HCT116 (cell line): ENCODE results near the gene PROM2. TPM values are rescaled to one million over a fixed set of nuclear protein-coding genes. Genes with fewer than 3 reads are reported as not detected.

Source experiments
- ATAC-seq: fragments of 200-7000 bp; cut with Tn5 transposase; 2 replicates; pipeline ENCODE4 v1.9.1; 2020; ENCODE audit warnings: mild to moderate bottlenecking, moderate library complexity
- BruUV-seq: library from RNA; stranded (reverse); fragments of 400-500 nt; replicated peaks from 2 replicates; lab custom pipeline; 2021; lab: Mats Ljungman, UMichigan
- CTCF ChIA-PET: fragments of 300-600 bp; sonication (Branson Sonifier 250); formaldehyde crosslinking; loops from one replicate; lab custom pipeline; 2021; ENCODE audit warnings: antibody characterized with exemption; lab: Charles Lee
- POLR2A ChIA-PET: fragments of 300-600, 350-600 bp; sonication (Branson Sonifier 250); formaldehyde crosslinking; loops from one replicate; lab custom pipeline; 2021; ENCODE audit warnings: antibody characterized with exemption; lab: Charles Lee
- RAD21 ChIA-PET, 2 experiments: fragments of 300-600 bp; sonication (Branson Sonifier 250); formaldehyde crosslinking; loops; one replicate each; lab custom pipeline; 2023; ENCODE audit warnings: low total read pairs in 2 of 2; ENCODE audit not compliant: uncharacterized antibody in 2 of 2, unreplicated experiment in 2 of 2, low non-redundant PET in 1 of 2; lab: Charles Lee
- DNase-seq: peaks from one replicate; pipeline ENCODE4 v3.0.0-alpha.2; 2010; ENCODE audit warnings: low read depth, low spot score
- H2AFZ ChIP-seq: fragments of 200-600 bp; shearing (Covaris generic), sonication (generic); 2 replicates; pipeline ENCODE4 v1.6.1; 2017; ENCODE audit warnings: low read depth, mixed run types, mixed read lengths, antibody characterized with exemption, low read length; ENCODE audit not compliant: poor library complexity, severe bottlenecking
- H3K27ac ChIP-seq: 2 replicates; pipeline ENCODE4 v1.5.1; 2012; ENCODE audit warnings: low read depth, low read length
- H3K27me3 ChIP-seq: fragments of 200-600 bp; sonication (generic); 2 replicates; pipeline ENCODE4 v1.6.1; 2016; ENCODE audit warnings: mixed run types, low read length, mixed read lengths; ENCODE audit not compliant: insufficient read depth
- H3K36me3 ChIP-seq, 2 experiments: fragments of 200-500 bp in 1 of 2; fragments of 200-600 bp in 1 of 2; sonication (Bioruptor generic) in 1 of 2; sonication (generic) in 1 of 2; 2 replicates each; pipeline versions ENCODE4 v1.5.1 to v1.6.1; 2014 to 2016; ENCODE audit warnings: low read length in 2 of 2, inconsistent platforms in 1 of 2, mixed read lengths in 1 of 2, mixed run types in 1 of 2; ENCODE audit not compliant: insufficient read depth in 2 of 2, control insufficient read depth in 1 of 2
- H3K4me1 ChIP-seq, 2 experiments: fragments of 200-600 bp in 1 of 2; sonication (generic) in 1 of 2; 2 replicates each; pipeline versions ENCODE4 v1.5.1 to v1.6.1; 2012 to 2017; ENCODE audit warnings: low read length in 2 of 2, inconsistent platforms in 1 of 2, mild to moderate bottlenecking in 1 of 2, mixed read lengths in 1 of 2, mixed run types in 1 of 2, moderate library complexity in 1 of 2; ENCODE audit not compliant: insufficient read depth in 2 of 2, control insufficient read depth in 1 of 2
- H3K4me2 ChIP-seq: fragments of 200-600 bp; sonication (generic); 2 replicates; pipeline ENCODE4 v1.6.1; 2017; ENCODE audit warnings: mixed run types, low read length, mixed read lengths
- H3K4me3 ChIP-seq, 2 experiments: fragments of 200-600 bp in 1 of 2; sonication (generic) in 1 of 2; replicated peaks in 1 of 2; 2 replicates each; pipeline ENCODE4 v1.5.1; 2011 to 2016; ENCODE audit warnings: low read length in 2 of 2, control low read depth in 1 of 2, low read depth in 1 of 2, mild to moderate bottlenecking in 1 of 2, mixed read lengths in 1 of 2, mixed run types in 1 of 2
- H3K79me2 ChIP-seq: fragments of 200-600 bp; sonication (generic); 2 replicates; pipeline ENCODE4 v1.6.1; 2017; ENCODE audit warnings: mild to moderate bottlenecking, mixed run types, low read length, moderate library complexity, mixed read lengths; ENCODE audit not compliant: insufficient read depth
- H3K9ac ChIP-seq: fragments of 200-600 bp; sonication (generic); 2 replicates; pipeline ENCODE4 v1.6.1; 2016; ENCODE audit warnings: low read length, mixed read lengths
- H3K9me2 ChIP-seq: fragments of 200-600 bp; sonication (generic), shearing (Covaris generic); 2 replicates; pipeline ENCODE4 v1.6.1; 2017; ENCODE audit warnings: mixed run types, mild to moderate bottlenecking, moderate library complexity; ENCODE audit not compliant: insufficient read depth
- H3K9me3 ChIP-seq, 2 experiments: fragments of 200-500 bp in 1 of 2; fragments of 200-600 bp in 1 of 2; sonication (Bioruptor generic) in 1 of 2; sonication (generic) in 1 of 2; 2 replicates each; pipeline ENCODE4 v1.6.1; 2014 to 2017; ENCODE audit warnings: low read length in 2 of 2, mixed read lengths in 2 of 2, inconsistent platforms in 1 of 2, low read depth in 1 of 2, mild to moderate bottlenecking in 1 of 2, mixed run types in 1 of 2, moderate library complexity in 1 of 2; ENCODE audit not compliant: control insufficient read depth in 1 of 2, insufficient read depth in 1 of 2
- H4K20me1 ChIP-seq: fragments of 200-600 bp; sonication (generic), shearing (Covaris generic); 2 replicates; pipeline ENCODE4 v1.6.1; 2017; ENCODE audit warnings: mixed run types, mild to moderate bottlenecking, moderate library complexity; ENCODE audit not compliant: insufficient read depth
- FOSL1 ChIP-seq: IDR thresholded peaks from 2 replicates; pipeline ENCODE4 v1.6.1; 2012; ENCODE audit warnings: low read depth
- POLR2A ChIP-seq: IDR thresholded peaks from 2 replicates; pipeline ENCODE4 v1.7.0; 2011; ENCODE audit warnings: borderline replicate concordance; ENCODE audit not compliant: insufficient read depth, insufficient read length; ENCODE audit errors: extremely low read depth
- RAD21 ChIP-seq: IDR thresholded peaks from 2 replicates; pipeline ENCODE4 v1.6.1; 2012; ENCODE audit warnings: low read depth, mild to moderate bottlenecking
- intact Hi-C: fragments of 100-400 bp; cut with micrococcal nuclease; formaldehyde crosslinking; loops from 2 replicates; pipeline ENCODE4 v1.10.0; 2022
- total RNA-seq: library from RNA; stranded (reverse); gene quantifications from one replicate; pipeline ENCODE4 v1.2.1, GENCODE V29; 2021; ENCODE audit not compliant: unreplicated experiment

Gene PROM2
- total RNA-seq, 1 experiment from 2014 or later: 11.9 TPM

- no peak overlapping the region for H2AFZ ChIP-seq
- peak overlapping the region; percentile 38; the same call in 1 of the 2 replicates for H3K9ac ChIP-seq
- H3K27ac ChIP-seq: peak overlapping the region; percentile 76; the same call in 1 of the 2 replicates
- RAD21 ChIA-PET: no interaction called here
- H3K4me1 ChIP-seq: peaks cover 33 to 61% of the 10 kb centered on the region in 2 experiments
- H3K9me3 ChIP-seq: no peaks in the 10 kb centered on the region
- no peaks in the 10 kb centered on the region for H4K20me1 ChIP-seq
- no peaks in the 10 kb centered on the region for H3K36me3 ChIP-seq
- H3K79me2 ChIP-seq: no peaks in the 10 kb centered on the region
- ATAC-seq (no peak), DNase-seq (no peak)
- peak overlapping the region in 1 of 2 experiments; percentile 44; a peak in 2 of 4 replicates for H3K4me3 ChIP-seq
- CTCF ChIA-PET: no interaction called here
- no peak for TF ChIP-seq RAD21
- BruUV-seq: no TSS peak
- no peaks in the 10 kb centered on the region for H3K27me3 ChIP-seq
- no peaks in the 10 kb centered on the region for H3K9me2 ChIP-seq
- intact Hi-C loops: no loop called here
- POLR2A ChIA-PET: no interaction called here
- peak overlapping the region; percentile 78 for H3K4me2 ChIP-seq
Observed at GRCh38 chr2:95275151-95275515, 884 bp downstream of the PROM2 start.

GRCh38 chr2:95275601-95276243 is 1.5 kb downstream of the PROM2 start:
- no peak overlapping the region for H3K9ac ChIP-seq
- peak overlapping the region in 1 of 2 experiments; percentile 44; a peak in 1 of 4 replicates for H3K4me3 ChIP-seq
- intact Hi-C loops: no loop called here
- DNase-seq: no peak
- CTCF ChIA-PET: interaction anchor here (1.5 kb wide), 1 partner anchor 44 kb away, joined by 4 read pairs; no protein-coding TSS in a partner anchor
- TF ChIP-seq FOSL1 (no peak), POLR2A (no peak), RAD21 (no peak)
- TF ChIP-seq, all 23 proteins: peak for 0
- H3K79me2 ChIP-seq: no peaks in the 10 kb centered on the region
- no peak overlapping the region for H2AFZ ChIP-seq
- BruUV-seq: no TSS peak
- no peaks in the 10 kb centered on the region for H4K20me1 ChIP-seq
- peak overlapping the region; percentile 78 for H3K4me2 ChIP-seq
- no peaks in the 10 kb centered on the region for H3K9me2 ChIP-seq
- no peaks in the 10 kb centered on the region for H3K36me3 ChIP-seq
- H3K4me1 ChIP-seq: peaks cover 33 to 61% of the 10 kb centered on the region in 2 experiments
- no peak for ATAC-seq
- H3K27me3 ChIP-seq: no peaks in the 10 kb centered on the region
- ChIA-PET POLR2A (no interaction called here), RAD21 (no interaction called here)
- H3K9me3 ChIP-seq: no peaks in the 10 kb centered on the region
- no peak overlapping the region; the same call in 1 of the 2 replicates for H3K27ac ChIP-seq
